Thyroid gland (tissue), 4 donors: ENCODE results near the gene RTBDN. TPM values are rescaled to one million over a fixed set of nuclear protein-coding genes. Genes with fewer than 3 reads are reported as not detected.

Experiments
- DNase-seq, 2 donors: peaks; one replicate each; pipeline ENCODE4 v3.0.0-alpha.2; 2019
- H3K27ac ChIP-seq, 3 donors: fragments of 200-600 bp; sonication (generic); 1 replicate in 2 of 3; 2 replicates in 1 of 3; pipeline ENCODE4 v1.5.1; 2016 to 2019; ENCODE audit warnings: mild to moderate bottlenecking in 1 of 3, moderate library complexity in 1 of 3
- H3K27me3 ChIP-seq: fragments of 200-600 bp; sonication (generic); one replicate; pipeline ENCODE4 v1.5.1; 2019
- H3K36me3 ChIP-seq, 2 donors: fragments of 200-600 bp; sonication (generic); one replicate each; pipeline ENCODE4 v1.5.1; 2016 to 2019
- H3K4me1 ChIP-seq, 2 donors: fragments of 200-600 bp; sonication (generic); one replicate each; pipeline ENCODE4 v1.5.1; 2017 to 2019
- H3K4me3 ChIP-seq, 3 donors: fragments of 200-600 bp; sonication (generic); replicated peaks in 1 of 3; 1 replicate in 2 of 3; 2 replicates in 1 of 3; pipeline ENCODE4 v1.5.1; 2016; ENCODE audit warnings: mild to moderate bottlenecking in 1 of 3
- H3K9me3 ChIP-seq: fragments of 200-600 bp; sonication (generic); one replicate; pipeline ENCODE4 v1.5.1; 2017
- CTCF ChIP-seq, 6 experiments: fragments of 200-600 bp in 3 of 6; fragments of 450-650 bp in 3 of 6; sonication (generic) in 3 of 6; IDR thresholded peaks; one replicate each; pipeline ENCODE4 v1.5.1; 2016 to 2019; ENCODE audit warnings: antibody characterized with exemption in 6 of 6, mild to moderate bottlenecking in 2 of 6, inconsistent platforms in 1 of 6, moderate library complexity in 1 of 6
- POLR2A ChIP-seq, 2 donors: fragments of 450-650 bp; IDR thresholded peaks; one replicate each; pipeline ENCODE4 v1.6.1; 2017; ENCODE audit warnings: antibody characterized with exemption in 2 of 2, mild to moderate bottlenecking in 2 of 2, moderate library complexity in 1 of 2
- WGBS, 2 donors: methylation state at CpG; one replicate each; pipeline ENCODE4 v1.1.5; 2017; 5-methylcytosine and 5-hydroxymethylcytosine counted together
- intact Hi-C: fragments of 100-400 bp; cut with DNase I; formaldehyde crosslinking; loops from one replicate; pipeline ENCODE4 v1.15.1; 2023
- total RNA-seq, 4 donors: library from RNA; depleted of rRNA; stranded (reverse); fragments of >200 nt; gene quantifications; one replicate each; pipeline ENCODE4 v1.2.3, GENCODE V29; 2016

Gene RTBDN
- total RNA-seq, 4 donors from 2014 or later, result not detected

- Histone ChIP-seq H3K27ac (peak overlapping the region; percentile 96 to 99 (median 96)), H3K36me3 (no peaks in the 10 kb centered on the region), H3K9me3 (no peaks in the 10 kb centered on the region), H3K4me3 (peak overlapping the region in 2 of 3 donors; percentile 10 to 46), H3K27me3 (no peaks in the 10 kb centered on the region), H3K4me1 (peaks cover 56 to 73% of the 10 kb centered on the region in 2 donors)
- intact Hi-C loops, result no loop called here
- TF ChIP-seq POLR2A (IDR thresholded peaks at IDR 0.05) (peak; percentile 49 to 61), CTCF (IDR thresholded peaks at IDR 0.05) (peak in 2 of 6 experiments; percentile 0 to 13)
- DNase-seq, result peak; percentile 84 to 85
- WGBS, 2 donors, result 0 to 4% methylated on average over 4 to 14 of the region's 88 CpGs
These were observed 51.7 kb downstream of the RTBDN start for GRCh38 chr19:12782424-12783290.

- H3K4me3 ChIP-seq, result peak overlapping the region in 1 of 3 donors; percentile 46
- H3K4me1 ChIP-seq, result peaks cover 51 to 71% of the 10 kb centered on the region in 2 donors
- H3K9me3 ChIP-seq, result no peaks in the 10 kb centered on the region
- TF ChIP-seq POLR2A (IDR thresholded peaks at IDR 0.05) (no peak), CTCF (IDR thresholded peaks at IDR 0.05) (peak in 1 of 6 experiments; percentile 1)
- 3 to 8% methylated on average over 8 to 12 of the region's 12 CpGs for WGBS, 2 donors
- peak; percentile 74 to 79 for DNase-seq
- H3K27ac ChIP-seq, result peak overlapping the region; percentile 96 to 99 (median 96)
- intact Hi-C loops, result no loop called here
- no peaks in the 10 kb centered on the region for H3K36me3 ChIP-seq
- no peaks in the 10 kb centered on the region for H3K27me3 ChIP-seq
These were observed 52.3 kb downstream of the RTBDN start for GRCh38 chr19:12782174-12782423.

GRCh38 chr19:12779162-12779993 lies 55.0 kb downstream of the RTBDN start:
- peak in 1 of 2 donors; percentile 30 for DNase-seq
- TF ChIP-seq CTCF (IDR thresholded peaks at IDR 0.05) (no peak), POLR2A (IDR thresholded peaks at IDR 0.05) (no peak)
- peak overlapping the region; percentile 92 to 98 (median 98) for H3K27ac ChIP-seq
- WGBS, 2 donors, result 63 to 72% methylated on average over 12 to 15 of the region's 15 CpGs
- no peaks in the 10 kb centered on the region for H3K9me3 ChIP-seq
- H3K4me1 ChIP-seq, result peaks cover 39 to 50% of the 10 kb centered on the region in 2 donors
- peak overlapping the region in 1 of 3 donors; percentile 69 for H3K4me3 ChIP-seq
- H3K36me3 ChIP-seq, result no peaks in the 10 kb centered on the region
- H3K27me3 ChIP-seq, result no peaks in the 10 kb centered on the region
- intact Hi-C loops, result no loop called here

GRCh38 chr19:12778905-12779161 lies 55.5 kb downstream of the RTBDN start:
- intact Hi-C loops, result no loop called here
- Histone ChIP-seq H3K36me3 (no peaks in the 10 kb centered on the region), H3K9me3 (no peaks in the 10 kb centered on the region), H3K27me3 (no peaks in the 10 kb centered on the region), H3K4me1 (peaks cover 34 to 47% of the 10 kb centered on the region in 2 donors), H3K4me3 (peak overlapping the region in 1 of 3 donors; percentile 69), H3K27ac (peak overlapping the region; percentile 92 to 98 (median 98))
- 51 to 60% methylated on average over 6 of the region's 6 CpGs for WGBS, 2 donors
- no peak for DNase-seq
- TF ChIP-seq CTCF (IDR thresholded peaks at IDR 0.05) (no peak), POLR2A (IDR thresholded peaks at IDR 0.05) (no peak)
